GM21619 (cell line): Measurements from ENCODE around the gene SEC23IP.

Source experiments
- ATAC-seq: cut with Tn5 transposase; IDR thresholded peaks from one replicate; pipeline ENCODE4 v1.9.1; 2021; ENCODE audit not compliant: unreplicated experiment

Gene SEC23IP

GRCh38 chr10:119932631-119933030, 40.1 kb downstream of the SEC23IP start:
- no peak for ATAC-seq

GRCh38 chr10:119933179-119933578, 40.6 kb downstream of the SEC23IP start:
- ATAC-seq, result no peak

- ATAC-seq, result no peak
These were observed 48.0 kb downstream of the SEC23IP start for GRCh38 chr10:119940487-119940886.

- ATAC-seq, result no peak
These were observed 50.4 kb downstream of the SEC23IP start for GRCh38 chr10:119942973-119943372.

GRCh38 chr10:119945805-119946204, 53.3 kb downstream of the SEC23IP start:
- no peak for ATAC-seq

GRCh38 chr10:119947300-119947699, 54.8 kb downstream of the SEC23IP start:
- no peak for ATAC-seq

GRCh38 chr10:119957451-119957850, 64.9 kb downstream of the SEC23IP start:
- no peak for ATAC-seq

GRCh38 chr10:119962837-119963236, 70.3 kb downstream of the SEC23IP start:
- ATAC-seq, result no peak

- ATAC-seq, result no peak
These were observed 74.5 kb downstream of the SEC23IP start for GRCh38 chr10:119967066-119967465.

- no peak for ATAC-seq
These were observed 77.1 kb downstream of the SEC23IP start for GRCh38 chr10:119969609-119970008.

- no peak for ATAC-seq
These were observed 77.6 kb downstream of the SEC23IP start for GRCh38 chr10:119970107-119970506.

- no peak for ATAC-seq
These were observed 78.4 kb downstream of the SEC23IP start for GRCh38 chr10:119970963-119971362.

GRCh38 chr10:119973281-119973680, 80.8 kb downstream of the SEC23IP start:
- ATAC-seq, result no peak

- ATAC-seq, result no peak
These were observed 83.9 kb downstream of the SEC23IP start for GRCh38 chr10:119976421-119976820.

- ATAC-seq, result no peak
These were observed 88.6 kb downstream of the SEC23IP start for GRCh38 chr10:119980956-119981750.

GRCh38 chr10:119981826-119982225, 89.3 kb downstream of the SEC23IP start:
- ATAC-seq, result no peak

GRCh38 chr10:119988333-119988732, 95.8 kb downstream of the SEC23IP start:
- ATAC-seq, result no peak

- no peak for ATAC-seq
These were observed 97.4 kb downstream of the SEC23IP start for GRCh38 chr10:119989966-119990365.

- no peak for ATAC-seq
These were observed 98.5 kb downstream of the SEC23IP start for GRCh38 chr10:119991066-119991465.

- no peak for ATAC-seq
These were observed 99.3 kb downstream of the SEC23IP start for GRCh38 chr10:119991816-119992215.
